Stimulated activated naive CD8-positive, alpha-beta T cell treated with anti-CD3 and anti-CD28 coated beads, Interleukin-15, Interleukin-2, amounts not matched to agents 100 U/mL and 50 U/mL, for 24 hours (primary cell): ENCODE measurements around the gene MDFI.

Experiments used
- ATAC-seq: fragments of 150-1000 bp; cut with Tn5 transposase; one replicate; pipeline ENCODE4 v1.10.0; 2021
- DNase-seq: peaks from one replicate; pipeline ENCODE4 v3.0.0; 2021

The MDFI gene

DNA sequence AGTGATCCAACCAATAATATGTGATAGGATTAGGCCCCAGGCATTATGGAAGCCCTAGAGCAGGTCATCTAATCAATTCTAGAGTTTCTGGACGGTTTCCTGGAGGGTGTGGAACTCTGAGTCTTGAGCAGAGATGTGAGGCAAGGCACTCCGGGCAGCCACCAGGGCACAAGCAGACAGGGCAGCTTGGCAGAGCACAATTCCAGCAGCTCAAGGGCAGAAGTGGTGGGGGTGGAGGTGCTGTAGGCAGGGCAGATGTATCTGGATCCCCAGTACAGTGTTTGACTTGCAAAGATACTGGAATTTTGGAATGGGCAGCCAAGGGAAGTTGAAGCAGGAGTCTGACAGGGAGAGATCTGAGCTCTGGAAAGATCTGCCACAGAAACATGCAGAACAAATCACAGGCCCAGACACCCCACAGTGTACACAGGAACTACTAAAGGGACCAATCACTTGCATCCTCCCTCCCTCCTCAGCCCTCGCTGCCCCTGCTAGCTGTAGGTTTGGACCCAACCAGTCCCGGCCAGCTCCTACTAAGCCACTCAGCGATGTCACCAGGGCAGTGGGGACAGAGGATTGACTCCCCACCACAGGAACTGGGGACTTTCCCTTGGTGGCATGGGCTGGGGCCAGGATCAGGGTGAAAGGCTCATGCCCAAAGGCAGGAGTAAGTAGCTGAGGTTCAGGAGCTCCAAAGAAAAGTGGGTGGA is 50.1 kb downstream of the MDFI start:
- DNase-seq (no peak), ATAC-seq (no peak)

DNA sequence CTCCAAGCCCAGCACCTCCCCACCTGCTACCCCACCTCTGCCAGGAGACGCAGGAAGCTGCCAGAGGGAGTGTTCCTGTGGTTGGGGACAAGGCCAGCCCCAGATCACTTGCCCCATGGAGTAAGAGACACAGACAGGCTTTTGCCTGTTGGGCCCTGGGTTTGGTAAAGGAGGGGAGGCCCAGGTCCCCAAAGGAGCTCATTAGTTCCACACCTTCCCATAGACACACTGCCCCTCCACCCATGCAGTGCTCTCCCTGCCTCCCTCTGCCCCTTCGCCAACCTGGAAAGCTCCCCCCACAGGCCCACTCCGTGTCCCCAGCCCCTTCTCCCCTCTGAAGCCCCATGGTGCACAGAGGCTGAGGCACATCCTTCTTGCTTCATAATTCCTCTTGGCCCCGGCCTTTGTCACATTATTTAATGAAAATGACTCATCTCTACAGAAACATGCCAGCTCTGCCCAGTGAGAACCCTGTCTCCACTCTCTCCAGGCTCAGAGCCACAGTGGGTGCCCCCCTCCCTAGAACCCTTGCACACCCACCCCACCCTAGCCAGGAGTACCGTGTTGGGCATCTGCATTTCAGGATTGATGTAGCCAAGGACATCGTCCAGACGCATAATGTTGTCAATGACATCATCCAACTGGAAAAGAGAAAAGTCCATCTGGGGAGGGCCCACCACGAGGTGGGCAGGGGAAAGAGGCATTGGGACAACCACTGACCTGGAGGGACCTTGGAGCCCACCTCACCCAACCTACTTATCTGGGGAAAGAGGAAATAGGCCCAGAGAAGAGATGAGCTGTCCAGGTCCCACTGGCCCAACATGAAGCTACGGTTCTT is 51.1 kb downstream of the MDFI start:
- DNase-seq (no peak), ATAC-seq (no peak)

DNA sequence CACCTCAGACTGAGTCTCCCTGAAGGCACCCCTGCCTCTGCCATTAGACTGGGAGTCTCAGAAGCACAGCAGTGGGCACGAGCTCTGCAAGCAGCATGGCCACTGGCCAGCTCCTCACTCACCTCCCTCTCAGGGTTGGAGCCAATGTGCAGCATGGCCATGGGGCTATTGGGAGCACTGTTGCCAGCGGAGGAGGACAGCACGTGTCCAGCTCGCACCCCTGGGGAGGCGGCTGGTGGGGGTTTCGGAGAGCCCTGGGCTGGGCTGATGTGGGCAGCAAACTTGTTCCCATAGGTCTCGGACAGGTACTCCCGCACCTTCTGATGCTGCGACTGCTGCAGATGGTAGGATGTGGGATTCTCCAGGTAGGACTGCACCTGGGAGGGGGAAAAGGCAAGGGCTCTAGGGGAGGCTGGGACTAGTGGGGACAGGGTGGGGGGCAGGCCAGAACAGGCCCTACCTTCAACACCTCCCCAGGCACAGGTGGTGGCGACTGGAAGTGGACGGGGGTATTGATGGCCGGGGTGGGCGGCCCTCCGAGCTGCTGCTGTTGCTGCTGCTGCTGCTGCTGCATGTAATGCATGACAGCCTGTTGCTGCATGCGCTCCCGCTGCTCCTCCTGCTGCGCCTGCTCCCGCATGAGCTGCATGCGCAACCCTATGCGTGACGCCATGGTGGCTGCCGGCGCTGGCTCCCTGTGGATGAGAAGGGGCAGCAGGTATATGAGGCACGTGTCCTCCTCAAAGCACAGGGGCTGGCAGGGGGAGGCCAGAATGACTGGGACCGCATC is 52.5 kb downstream of the MDFI start:
- no peak for DNase-seq
- no peak for ATAC-seq

DNA sequence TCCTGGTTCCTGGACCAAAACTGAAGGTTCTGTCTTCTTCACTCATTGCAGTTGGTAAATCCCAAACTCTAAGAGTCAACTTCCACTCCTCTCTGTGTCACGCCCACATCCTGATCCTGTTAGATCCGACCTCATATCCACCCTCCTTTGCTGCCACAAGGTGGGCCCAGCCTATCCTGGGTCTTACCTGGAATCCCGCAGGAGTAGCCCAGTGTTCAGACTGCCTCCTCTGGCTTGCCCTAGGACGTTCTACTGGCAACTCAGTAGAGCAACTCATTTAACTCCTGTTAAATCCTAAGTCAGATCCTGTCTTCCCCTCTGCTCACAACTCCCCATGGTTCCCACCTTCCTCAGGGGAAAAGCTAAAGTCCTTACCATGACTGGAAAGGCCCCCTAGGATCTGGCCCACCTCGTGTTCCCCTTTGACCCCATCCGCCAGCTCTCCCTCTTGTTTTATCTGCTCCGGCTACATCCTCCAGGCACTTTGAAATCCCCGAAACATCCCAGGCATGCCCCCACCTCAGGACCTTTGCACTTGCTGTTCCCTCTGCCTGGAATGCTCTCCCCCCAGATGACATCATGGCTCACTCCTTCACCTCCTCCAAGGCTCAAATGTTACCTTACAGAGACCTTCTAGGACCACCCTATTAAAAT is 53.3 kb downstream of the MDFI start:
- ATAC-seq (no peak), DNase-seq (no peak)

DNA sequence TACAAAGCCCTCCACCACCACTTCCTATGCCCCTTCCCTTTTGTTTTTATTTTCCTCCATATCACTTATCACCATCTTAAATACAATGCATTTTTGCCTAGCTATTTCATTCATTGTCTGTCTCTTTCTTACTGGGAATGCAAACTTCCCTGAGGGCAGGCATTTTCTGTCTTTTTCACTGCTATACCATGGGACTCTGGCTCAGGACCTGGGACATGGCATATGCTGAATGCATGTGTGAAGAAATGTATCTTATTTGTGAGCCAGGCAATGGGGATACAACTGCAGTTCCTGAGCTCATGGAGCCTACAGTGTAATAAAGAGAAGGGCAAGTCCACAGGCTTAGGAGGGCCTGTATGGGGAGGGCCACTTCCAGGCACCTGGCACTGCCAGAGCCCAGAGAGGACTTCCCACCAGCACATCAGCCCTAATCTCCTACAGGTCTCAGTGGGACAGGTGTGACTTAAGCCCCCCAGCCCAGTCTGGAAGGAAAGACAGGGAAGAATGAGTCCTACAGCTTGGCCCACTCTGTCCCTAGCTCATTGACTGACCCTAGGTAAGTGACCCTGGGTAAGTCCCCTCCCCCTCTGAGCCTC is 53.9 kb downstream of the MDFI start:
- no peak for ATAC-seq
- DNase-seq = no peak

DNA sequence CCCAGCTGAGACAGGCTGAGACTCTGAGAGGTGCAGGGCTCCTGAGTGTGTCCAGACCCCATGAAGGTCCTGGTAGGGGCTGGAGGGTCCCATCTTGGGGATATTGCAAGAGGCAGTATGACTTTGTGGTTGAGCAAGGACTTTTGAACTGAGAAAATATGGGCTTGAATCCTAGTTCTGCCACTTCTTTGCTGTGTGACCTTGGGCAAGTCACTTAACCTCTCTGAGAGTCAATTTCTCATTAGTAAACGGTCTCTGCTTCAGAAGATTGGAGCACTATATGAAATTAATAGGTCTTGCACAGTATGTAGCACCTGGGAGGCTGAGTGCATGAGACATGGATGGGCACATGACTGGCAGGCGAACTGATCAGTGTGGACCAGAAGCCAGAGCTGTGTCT is 54.5 kb downstream of the MDFI start:
- ATAC-seq = no peak
- DNase-seq = no peak

DNA sequence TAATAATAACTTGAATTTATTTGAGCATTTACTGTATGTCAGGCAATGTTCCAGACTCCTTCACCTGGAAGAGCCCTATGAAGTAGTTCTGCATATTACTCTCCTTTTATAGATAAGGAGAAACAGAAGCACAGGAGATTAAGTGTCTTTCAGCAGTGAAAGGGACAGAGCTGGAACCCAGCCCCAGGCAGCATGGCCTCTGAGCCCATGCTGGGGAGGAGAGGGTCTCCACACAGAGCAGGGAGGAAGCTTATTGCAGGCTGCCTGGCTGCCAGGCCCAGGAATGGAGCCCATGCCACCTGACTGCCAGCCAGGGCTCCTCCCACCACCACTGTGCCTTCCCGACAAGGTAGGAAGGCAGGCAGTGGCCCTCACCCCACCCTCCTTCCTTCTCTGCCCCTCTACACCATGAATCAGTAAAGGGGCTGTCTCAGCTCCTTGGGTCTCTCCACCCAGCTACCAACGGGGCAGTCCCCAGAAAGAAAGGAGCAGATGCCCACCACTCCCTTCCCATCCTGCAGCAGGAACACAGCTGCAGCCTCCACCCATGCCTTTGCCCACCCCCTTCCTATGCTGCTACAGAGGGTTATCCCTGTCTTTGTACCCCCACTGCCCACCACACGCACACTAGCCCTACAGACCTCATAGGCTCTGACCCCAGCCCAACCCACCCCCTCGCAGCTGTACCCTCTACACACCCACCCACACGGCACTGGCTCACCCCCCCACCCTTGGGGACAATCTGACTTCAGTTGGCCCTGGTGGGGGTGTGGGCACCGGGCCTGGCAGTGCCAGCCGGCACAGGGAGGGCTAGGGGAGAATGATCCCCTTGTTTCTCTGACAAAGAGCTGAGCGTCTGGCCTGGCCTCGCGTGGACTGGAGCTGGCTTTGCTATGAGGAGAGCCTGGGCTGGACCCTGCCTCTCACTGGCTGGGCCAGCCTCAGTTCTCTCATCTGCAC is 55.3 kb downstream of the MDFI start:
- DNase-seq (no peak), ATAC-seq (no peak)

DNA sequence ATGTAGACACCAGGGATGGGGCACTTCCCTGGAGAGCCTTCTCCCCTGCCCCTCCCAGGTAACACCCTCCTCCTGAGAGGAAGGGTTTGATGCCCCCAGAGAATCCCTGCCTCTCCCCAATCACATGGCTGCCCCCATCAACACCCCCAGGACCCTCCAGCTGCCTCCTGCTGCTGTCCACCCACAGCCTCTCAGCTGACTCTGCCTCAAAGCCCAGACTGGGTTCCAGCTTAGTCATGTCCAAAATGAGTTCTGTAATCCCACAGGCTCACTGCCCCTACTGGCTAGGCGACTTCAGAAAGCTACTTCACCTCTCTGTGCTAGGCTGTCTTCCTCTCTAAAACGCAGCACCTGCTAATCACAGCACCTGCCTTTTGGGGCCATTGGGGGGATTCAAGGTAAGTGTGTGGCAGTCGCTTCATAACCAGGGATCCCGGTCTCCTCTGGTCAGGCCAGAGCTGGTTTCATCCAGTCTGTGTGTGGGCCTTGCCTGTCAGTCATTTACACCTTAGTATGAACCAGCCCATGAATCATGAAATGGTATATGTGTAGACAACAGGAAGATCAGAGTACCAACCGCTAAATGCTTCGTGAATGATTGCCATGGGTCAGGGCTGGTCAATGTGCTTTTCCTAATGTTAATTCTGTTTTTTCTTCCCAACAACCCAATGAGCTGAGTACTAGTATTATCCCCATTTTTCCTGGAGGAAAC is 56.7 kb downstream of the MDFI start:
- ATAC-seq = no peak
- DNase-seq = no peak

DNA sequence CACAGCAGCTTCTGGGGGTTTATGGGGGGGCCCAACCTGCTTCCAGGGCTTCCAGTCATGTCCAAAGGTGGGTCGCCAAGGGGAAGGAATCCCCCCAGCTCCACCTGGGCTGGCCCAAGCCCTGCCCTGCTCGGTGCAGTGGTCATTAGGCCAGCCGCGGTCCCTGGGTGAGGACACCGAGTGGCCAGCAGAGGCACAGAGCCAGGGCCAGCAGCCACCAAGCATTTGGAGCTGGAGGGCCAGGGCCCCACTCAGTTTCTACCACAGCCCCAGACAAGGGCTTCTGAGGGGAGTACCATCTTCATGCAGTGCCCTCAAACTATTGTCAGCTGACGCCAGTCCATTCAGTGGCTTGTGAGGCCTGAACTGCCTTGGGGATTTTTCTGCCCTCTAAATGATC is 57.6 kb downstream of the MDFI start:
- ATAC-seq (no peak), DNase-seq (no peak)

DNA sequence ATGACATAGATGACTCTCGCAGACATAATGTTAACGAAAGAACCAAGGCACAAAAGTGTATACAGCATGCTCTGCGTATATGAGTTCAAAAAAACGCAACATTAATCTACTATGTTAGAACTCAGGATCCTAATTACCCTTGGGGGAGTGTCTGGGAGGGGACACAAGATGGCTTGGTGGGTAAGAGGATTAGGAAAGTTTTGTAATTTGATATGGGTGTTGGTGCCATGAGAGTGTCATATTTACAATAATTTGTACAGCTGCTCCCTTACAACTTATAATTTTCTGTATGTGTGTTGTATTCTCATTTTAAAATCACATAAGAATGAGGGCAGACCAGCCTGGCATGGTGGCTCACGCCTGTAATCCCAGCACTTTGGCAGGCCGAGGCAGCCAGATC is 58.5 kb downstream of the MDFI start:
- DNase-seq (no peak), ATAC-seq (no peak)

DNA sequence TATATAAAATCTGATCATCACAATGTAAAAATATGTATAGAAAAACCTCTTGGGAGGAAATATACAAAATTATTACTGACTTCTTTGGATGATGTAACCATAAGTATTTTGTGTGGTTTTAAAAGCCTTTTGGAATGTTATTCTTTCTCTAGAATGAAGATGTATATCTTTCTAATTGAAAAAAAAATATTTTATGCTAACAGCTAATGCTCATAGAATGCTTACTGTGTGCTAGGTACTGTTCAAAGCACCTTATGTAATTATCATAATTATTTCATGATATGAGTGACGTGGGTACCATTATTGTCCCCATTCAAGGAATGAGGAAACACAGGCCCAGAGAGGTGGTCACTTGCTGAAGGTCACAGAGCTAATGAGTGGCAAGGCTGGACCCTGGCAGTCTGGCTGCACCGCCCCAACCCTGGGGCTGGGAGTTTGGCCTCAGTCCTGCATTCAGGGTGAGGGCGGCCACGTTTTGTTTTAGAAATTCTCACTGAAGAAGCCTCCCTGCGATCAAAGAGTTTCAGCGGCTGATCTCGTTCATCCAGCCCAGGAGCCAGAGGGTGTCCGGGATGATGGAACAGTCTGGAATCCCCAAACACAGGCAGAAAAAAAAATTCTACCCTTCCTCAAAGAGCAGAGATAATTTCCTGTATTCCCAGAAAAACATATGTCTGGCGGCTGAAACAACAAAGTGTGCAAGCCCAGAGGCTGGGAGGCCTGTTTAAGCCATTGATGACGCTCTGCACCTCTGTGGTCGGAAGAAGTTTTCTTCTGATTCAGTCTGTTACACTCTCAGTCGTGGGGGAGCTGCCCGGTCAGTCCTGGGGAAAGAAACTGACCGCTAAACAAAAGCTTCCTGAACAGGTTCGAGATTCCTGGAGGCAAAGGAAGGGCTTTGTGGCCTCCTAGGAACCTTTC is 59.9 kb downstream of the MDFI start:
- DNase-seq (no peak), ATAC-seq (no peak)

DNA sequence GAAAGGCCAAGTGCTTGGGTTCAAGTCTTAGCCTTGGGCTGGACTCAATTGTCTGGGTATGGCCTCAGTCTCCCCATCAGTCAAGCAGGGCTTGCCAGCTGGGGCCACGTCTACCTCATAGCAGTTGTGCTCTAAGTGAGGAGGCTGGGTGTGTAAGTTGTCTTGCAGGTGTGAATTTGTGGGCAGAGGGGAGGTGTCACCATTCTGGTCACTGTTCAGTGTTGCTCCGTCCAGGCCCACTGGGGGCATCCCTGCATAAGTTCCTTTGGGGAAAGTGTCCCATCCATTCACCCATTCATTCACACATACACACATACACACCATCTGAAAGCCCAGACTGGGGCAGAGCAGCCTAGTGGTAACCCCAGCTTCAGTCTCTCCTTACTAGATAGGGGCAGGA is 60.8 kb downstream of the MDFI start:
- DNase-seq (no peak), ATAC-seq (no peak)

DNA sequence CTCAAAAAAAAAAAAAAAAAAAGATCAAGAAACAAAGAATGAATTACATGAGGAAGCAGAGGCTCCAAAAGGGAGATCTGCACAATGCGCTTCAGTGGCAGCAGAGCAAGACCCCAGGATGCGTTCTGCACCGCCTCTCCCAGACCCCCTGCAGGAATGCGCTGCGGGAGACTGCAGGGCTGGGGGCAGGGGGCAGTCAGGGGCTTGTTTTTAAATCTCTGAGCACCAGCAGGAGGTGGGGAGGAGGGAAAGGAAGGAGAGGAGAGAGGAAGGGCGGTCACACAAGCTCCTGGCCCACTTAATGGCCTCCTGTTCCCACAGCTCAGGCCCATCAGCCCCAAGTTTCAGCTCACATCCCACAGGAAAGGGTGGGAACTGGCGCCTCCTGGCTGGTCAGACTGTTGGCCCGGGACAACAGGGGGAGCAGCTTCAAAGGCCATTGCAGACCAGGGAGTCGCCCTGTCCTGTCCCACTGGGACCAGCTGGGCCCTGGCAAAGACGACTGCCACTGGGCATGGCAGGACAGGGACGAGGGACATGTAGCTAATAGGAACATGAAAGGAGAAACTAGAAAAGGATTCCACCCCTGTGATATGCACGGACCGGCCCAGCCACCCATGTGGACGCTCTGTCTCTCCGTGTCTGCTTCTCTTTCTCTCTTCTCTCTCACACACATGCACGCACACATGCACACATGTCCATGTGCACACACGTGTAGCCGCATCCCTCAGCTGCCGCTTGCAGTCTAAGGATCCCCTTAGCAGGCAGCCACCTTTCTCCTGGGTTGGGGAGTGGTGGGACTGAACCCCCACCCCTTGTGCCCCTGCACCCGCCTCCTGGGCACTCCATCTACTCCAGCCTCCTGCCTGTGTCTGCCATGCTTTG is 62.4 kb downstream of the MDFI start:
- DNase-seq = no peak
- ATAC-seq = no peak

DNA sequence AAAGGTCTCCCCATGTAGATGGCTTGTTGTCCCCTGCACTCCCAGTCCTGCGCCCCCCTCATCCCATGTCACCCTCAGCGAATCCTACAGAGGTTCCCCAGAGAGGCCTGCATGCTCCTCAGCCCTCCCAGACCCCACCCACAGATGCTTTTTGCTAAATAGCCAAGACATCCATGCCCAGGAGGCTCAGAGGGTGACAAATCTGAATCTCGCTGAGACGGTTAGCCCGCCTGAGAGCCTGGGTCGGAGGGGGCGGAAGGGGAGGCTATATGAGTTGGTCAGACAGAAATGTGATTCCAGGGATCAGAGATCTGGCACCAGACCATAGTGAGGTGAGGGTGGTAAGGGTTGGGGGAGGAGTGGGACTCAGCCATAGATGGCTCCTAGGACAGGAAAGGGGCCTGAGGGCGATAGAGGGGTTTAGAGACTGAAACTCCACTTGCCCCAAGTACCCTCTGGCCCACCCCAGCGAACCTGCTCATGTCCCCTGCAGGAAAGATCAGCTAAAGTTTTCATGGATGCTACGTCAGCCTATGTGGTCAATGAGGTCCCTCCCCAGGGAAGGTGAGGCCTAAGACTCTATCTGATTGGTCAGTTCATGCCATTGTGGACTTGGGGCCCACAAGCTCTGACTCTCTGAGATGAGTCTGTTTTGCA is 63.9 kb downstream of the MDFI start:
- DNase-seq (no peak), ATAC-seq (no peak)

DNA sequence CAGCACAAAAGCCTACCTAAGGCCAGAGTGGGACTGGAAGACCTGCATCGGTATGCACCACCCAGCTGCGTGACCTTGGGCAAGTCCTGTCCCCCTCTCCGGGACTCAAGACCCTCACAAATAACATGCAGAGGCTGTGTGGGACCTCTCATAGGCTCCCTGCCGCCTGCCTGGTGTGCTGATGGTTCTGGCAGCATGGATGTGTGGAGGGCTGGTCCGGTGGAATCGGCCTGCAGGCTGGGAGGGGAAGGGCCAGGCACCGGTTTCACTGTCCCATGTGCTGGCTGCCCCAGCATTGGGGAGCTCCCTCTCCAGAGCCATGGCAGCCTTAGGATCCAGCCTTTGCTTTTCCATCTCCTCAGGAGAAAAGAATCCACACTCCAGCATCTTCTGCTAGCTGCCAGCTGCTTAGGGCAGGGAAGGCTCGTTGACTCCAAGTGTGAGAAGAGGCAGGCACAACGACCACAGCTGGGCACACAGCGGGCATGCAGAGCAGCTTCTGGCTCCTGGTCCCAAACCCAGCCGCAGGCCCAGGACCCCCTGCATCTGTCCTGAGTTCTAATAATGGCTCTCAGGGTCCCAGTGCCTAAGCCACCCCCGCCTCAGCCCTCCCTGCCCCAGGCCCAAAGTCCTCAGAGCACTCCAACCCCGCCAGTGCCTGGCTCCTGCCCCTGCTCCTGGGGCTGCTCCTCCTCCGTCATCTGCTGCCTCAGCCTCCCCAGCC is 64.7 kb downstream of the MDFI start:
- no peak for ATAC-seq
- no peak for DNase-seq
